Measurements from ENCODE around the gene ARHGEF17.

ARHGEF17 gene

GRCh38 chr11:73380897-73381410 is 72.9 kb downstream of the ARHGEF17 start:
- H3K4me3 ChIP-seq (replicated peaks; ENCODE audit: low read depth, low read length) = no peak overlapping the region
- no peak for TF ChIP-seq CTCF (IDR thresholded peaks at IDR 0.05; ENCODE audit: low read length, missing control alignments)
- no peak for DNase-seq (ENCODE audit: low read depth)

- TF ChIP-seq CTCF (IDR thresholded peaks at IDR 0.05; ENCODE audit: low read length, missing control alignments) = no peak
- DNase-seq (ENCODE audit: low read depth) = no peak
- H3K4me3 ChIP-seq (replicated peaks; ENCODE audit: low read depth, low read length) = no peak overlapping the region
Observed at GRCh38 chr11:73381589-73381988, 73.5 kb downstream of the ARHGEF17 start.

- no peak for TF ChIP-seq CTCF (IDR thresholded peaks at IDR 0.05; ENCODE audit: low read length, missing control alignments)
- H3K4me3 ChIP-seq (replicated peaks; ENCODE audit: low read depth, low read length) = no peak overlapping the region
- no peak for DNase-seq (ENCODE audit: low read depth)
Observed at GRCh38 chr11:73382183-73382582, 74.1 kb downstream of the ARHGEF17 start.

GRCh38 chr11:73382747-73383146 is 74.7 kb downstream of the ARHGEF17 start:
- H3K4me3 ChIP-seq (replicated peaks; ENCODE audit: low read depth, low read length) = no peak overlapping the region

GRCh38 chr11:73383249-73384124 is 75.4 kb downstream of the ARHGEF17 start:
- H3K4me3 ChIP-seq (replicated peaks; ENCODE audit: low read depth, low read length) = no peak overlapping the region
- TF ChIP-seq CTCF (IDR thresholded peaks at IDR 0.05; ENCODE audit: low read length, missing control alignments) = no peak
- peak; percentile 52 for DNase-seq (ENCODE audit: low read depth)

More at GRCh38 chr11:73382747-73383146, 74.7 kb downstream of the ARHGEF17 start:
- no peak for TF ChIP-seq CTCF (IDR thresholded peaks at IDR 0.05; ENCODE audit: low read length, missing control alignments)
- no peak for DNase-seq (ENCODE audit: low read depth)

- TF ChIP-seq CTCF (IDR thresholded peaks at IDR 0.05; ENCODE audit: low read length, missing control alignments) = no peak
- no peak for DNase-seq (ENCODE audit: low read depth)
- H3K4me3 ChIP-seq (replicated peaks; ENCODE audit: low read depth, low read length) = no peak overlapping the region
Observed at GRCh38 chr11:73384125-73384441, 76.0 kb downstream of the ARHGEF17 start.

- TF ChIP-seq CTCF (IDR thresholded peaks at IDR 0.05; ENCODE audit: low read length, missing control alignments) = no peak
- H3K4me3 ChIP-seq (replicated peaks; ENCODE audit: low read depth, low read length) = no peak overlapping the region
- DNase-seq (ENCODE audit: low read depth) = no peak
Observed at GRCh38 chr11:73384531-73384871, 76.4 kb downstream of the ARHGEF17 start.
